Activated T-cell treated with anti-CD3 and anti-CD28 coated beads for 24 hours (primary cell): ENCODE measurements around the gene FBXO3.

Experiments
- DNase-seq: peaks from one replicate; pipeline ENCODE4 v3.0.0-alpha.2; 2020; ENCODE audit warnings: low read depth

Gene FBXO3

DNA sequence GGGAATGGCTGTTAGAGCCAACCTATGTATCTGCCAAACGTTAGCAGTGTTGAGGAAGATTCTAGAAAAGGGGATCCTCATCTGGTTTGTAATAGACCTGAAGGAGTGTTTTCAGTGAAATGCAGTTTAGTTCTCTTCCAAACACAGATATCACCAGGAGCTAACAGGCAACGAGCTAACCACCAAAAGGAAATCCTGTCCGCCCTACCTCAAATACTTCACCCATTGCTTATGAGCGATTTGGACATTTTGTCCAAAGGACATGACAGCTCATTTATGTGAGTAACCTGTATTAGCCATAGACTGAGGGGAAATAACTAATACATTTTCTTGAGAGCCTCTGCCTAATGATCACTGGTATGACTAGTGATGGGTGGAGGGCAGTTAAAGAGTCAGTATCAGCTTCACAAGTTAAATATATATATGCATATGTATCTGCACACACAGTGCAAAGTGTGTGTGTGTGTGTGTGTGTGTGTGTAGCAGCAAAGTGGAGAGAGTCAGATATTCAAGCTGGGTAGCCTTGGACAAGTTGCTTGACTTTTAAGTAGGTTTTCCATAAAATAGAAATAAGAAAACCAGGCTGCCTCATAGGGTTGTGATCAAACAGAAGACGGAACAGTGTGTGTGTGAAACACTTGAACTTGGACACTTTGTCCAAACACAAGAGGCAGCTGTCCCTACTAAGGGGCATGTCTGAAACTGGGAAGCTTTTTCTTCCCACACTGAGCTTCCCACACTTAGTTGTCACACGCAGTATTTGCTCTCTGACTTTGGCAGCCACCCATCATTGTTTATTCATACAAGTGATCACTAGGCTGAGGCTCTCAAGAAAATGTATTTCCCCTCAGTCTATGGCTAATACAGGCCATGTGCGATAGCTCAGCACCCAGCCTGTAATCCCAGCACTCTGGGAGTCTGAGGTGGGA lies 72.8 kb downstream of the FBXO3 start:
- DNase-seq: no peak

- peak; percentile 90 for DNase-seq
These were observed 73.6 kb downstream of the FBXO3 start, which contains the start of gene C11orf91 for GRCh38 chr11:33700502-33701271. Gene C11orf91, minus strand, starts transcription at chr11:33700826. Its CDS starts 86 bp downstream, at chr11:33700740.

DNA sequence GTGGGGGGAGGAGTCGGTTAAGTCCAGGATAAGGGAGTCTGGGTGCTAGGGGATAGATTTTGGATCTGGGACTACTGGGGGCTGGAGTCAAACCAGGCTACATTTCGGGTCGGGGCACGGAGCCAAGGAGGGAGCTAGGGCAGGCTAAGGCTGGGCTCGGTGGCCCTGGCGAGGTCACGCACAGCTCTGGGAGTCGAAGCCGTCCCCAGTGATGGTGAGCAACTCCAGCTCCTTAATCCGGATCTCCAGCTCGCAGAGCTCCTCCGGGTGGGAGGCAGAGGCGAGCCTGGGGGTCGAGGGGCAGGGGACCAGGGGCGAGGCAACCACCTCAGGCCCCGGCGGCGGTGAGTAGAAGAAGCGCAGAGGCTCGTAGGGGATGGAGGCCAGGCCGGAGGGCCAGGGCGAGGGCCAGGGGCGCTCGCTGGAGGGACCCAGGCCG lies 74.2 kb downstream of the FBXO3 start:
- DNase-seq: no peak

DNA sequence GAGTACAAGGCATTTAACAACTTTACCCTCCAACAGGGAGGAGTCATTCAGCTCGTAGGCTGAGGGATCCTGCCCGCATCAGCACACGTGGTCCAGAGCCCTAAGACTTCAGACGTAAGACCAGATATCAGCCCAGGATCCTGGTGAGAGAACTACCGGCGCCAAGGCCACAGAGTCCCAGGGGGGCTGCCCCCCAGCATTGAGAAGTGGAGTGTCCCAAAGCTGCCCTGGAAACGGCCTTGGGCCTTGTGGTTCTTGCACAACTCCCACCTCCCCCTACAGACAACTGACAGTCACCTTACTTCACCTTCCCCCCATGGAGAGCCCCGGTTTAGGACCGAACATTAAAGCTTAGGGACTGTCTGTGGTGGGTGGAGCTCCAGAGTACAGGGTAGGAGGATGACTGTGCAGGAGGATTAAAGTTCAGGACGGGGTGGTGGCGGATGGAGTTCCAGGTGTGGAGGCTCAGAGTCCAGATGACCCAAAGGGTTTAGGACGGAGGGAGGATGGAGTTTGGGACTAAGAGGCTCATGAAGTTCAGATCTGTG lies 74.7 kb downstream of the FBXO3 start:
- DNase-seq: no peak

DNA sequence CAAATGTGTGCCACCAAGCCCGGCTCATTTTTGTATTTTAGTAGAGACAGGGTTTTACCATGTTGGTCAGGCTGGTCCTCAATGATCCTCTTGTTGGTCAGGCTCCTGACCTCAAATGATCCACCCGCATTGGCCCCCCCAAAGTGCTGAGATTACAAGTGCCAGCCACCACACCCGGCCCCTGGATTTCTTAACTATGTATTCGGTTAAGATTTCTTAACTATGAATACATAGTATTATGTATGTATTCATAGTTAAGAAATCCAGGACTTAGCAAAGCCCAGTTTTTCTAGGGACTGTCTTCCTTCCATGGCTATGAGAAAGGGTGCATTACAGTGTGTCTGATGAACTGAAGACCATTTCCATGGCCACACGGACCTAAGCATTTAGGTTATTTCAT lies 75.4 kb downstream of the FBXO3 start:
- no peak for DNase-seq

DNA sequence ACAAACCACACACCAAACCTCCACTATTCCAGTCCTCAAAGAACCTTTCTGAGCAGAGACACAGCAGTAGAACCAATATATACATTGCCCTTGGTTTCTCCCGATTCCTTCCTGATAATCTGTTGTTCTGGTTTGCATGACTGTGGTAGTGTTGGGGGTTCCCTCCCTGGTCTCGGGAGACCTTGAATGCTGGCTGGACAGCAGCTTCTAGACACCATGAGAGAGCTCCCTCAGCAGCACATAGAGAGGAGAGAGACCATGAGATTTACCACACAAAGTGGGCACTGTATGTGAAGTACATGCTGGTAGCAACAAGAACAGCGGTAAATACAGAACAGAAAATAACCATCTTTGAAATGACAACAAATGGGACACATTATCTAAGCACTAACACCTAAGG lies 76.3 kb downstream of the FBXO3 start:
- DNase-seq: no peak

GRCh38 chr11:33696931-33697638 lies 77.2 kb downstream of the FBXO3 start:
- DNase-seq: no peak

DNA sequence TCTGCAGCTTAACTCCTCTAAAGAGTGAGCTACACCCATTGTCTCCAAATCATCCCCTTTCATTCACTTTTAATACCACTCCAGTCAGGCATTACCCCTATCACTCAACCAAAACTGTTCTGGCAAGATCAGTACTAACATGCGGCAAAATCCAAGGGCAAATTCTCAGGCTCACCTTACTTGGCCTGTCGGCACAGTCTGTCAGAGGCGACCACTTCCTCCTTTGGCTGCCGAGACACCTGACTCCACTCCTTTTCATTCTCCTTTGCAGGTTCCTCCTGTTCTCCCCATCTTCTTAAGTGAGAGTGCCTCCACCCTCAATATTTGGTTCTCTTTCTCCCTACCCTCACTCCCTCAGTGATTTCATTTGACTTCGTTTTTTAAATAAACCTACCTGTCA lies 77.9 kb downstream of the FBXO3 start:
- DNase-seq: no peak

DNA sequence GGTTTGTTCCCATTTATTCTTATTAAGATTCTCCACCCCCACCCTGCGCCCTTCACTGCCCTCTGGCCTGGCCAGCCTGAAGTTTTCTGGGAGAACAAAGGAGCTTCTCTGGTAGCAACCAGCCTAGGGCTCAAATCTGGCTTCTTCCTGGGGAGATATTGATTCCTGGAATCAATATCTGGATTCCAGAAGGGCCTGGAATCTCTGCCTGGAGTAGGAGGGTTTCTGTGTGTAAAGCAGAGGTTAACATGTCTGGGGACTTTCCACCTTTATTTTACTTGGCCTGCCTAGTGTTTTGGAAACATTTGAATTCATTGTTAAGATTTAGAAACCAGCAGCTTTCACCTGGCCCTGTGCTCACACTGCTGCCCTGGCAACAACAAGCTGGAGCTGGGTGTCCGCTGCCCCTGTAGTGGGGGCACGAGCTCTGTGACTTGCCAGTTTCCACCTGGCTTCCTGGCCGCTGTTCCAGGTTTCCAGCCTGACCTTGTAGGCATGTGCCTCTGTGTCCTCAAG lies 79.2 kb downstream of the FBXO3 start:
- no peak for DNase-seq

- no peak for DNase-seq
These were observed 79.8 kb downstream of the FBXO3 start for GRCh38 chr11:33694346-33695050.

GRCh38 chr11:33692541-33692940 lies 81.8 kb downstream of the FBXO3 start:
- no peak for DNase-seq

DNA sequence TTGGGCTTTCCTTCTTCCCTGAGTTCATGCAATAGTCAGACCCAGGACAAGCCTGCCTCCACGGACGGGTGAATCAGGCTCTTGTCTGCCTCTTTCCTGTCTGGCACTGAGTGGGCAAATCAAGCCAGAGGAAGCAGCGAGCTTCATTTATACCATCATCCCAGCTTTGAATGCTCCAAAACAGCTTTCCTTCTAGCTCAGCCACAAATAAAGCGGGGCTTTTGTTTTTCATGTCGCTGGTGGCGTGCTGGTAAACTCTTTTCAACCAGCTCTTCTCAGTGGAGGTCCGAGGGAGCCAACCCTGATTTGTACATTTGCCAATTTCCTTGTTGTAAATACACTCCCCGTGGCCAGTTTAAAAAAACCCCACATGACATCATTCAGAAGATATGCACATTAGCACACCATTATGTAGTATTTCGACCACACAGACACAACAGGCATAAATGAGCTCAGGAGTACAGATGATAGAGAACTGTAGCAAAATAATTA lies 82.3 kb downstream of the FBXO3 start:
- no peak for DNase-seq

GRCh38 chr11:33691066-33691864 lies 83.1 kb downstream of the FBXO3 start:
- no peak for DNase-seq
